GM21576 (cell line): ENCODE results near the gene GPBAR1.
"Not testable (repeated sequence)": the region's sequence is repeated elsewhere in the genome, so short reads cannot be mapped to it uniquely, and the experiment has no call there.

Experiments
- ATAC-seq: cut with Tn5 transposase; IDR thresholded peaks from one replicate; pipeline ENCODE4 v1.9.1; 2021; ENCODE audit warnings: mild to moderate bottlenecking, moderate library complexity; ENCODE audit not compliant: unreplicated experiment

The GPBAR1 gene

GRCh38 chr2:218305383-218305782 lies 44.6 kb downstream of the GPBAR1 start:
- no peak for ATAC-seq

DNA sequence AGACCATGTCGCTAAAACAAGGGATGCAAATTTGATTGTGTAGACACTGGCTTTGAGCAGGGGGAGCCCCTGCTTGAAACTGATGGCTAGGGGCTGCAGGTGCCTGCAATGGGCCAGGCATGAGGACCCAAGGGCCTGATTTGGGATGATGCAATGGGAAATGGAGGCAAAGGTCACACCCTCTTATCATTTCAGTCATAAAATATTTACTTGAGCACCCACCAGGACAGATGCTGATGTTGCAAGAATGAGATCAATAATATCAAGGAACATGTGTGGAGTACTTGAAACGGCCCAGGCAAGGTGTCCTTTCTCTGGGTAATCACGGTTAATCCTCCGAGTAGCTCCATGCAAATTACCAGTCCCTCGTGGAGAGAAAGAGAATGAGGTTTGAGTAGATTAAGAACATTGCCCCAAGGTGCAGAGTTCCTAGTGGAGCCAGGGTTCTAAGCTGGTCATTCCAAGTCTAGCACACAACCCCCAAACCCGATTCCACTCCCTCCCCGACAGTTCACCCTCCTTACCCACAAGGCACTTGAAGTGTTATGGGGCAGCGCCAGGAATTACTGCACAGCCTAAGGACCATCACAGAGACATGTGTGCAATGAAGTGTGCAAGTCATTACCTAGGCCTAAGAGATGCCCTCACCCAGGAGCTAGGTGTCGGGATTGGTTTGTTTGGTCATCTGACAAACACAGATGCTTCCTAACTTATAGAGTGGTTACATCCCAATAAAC lies 45.5 kb downstream of the GPBAR1 start:
- ATAC-seq = no peak

- no peak for ATAC-seq
Observed at GRCh38 chr2:218307415-218308090, 46.7 kb downstream of the GPBAR1 start.

- ATAC-seq = no peak
Observed at GRCh38 chr2:218310853-218311540, 50.2 kb downstream of the GPBAR1 start.

DNA sequence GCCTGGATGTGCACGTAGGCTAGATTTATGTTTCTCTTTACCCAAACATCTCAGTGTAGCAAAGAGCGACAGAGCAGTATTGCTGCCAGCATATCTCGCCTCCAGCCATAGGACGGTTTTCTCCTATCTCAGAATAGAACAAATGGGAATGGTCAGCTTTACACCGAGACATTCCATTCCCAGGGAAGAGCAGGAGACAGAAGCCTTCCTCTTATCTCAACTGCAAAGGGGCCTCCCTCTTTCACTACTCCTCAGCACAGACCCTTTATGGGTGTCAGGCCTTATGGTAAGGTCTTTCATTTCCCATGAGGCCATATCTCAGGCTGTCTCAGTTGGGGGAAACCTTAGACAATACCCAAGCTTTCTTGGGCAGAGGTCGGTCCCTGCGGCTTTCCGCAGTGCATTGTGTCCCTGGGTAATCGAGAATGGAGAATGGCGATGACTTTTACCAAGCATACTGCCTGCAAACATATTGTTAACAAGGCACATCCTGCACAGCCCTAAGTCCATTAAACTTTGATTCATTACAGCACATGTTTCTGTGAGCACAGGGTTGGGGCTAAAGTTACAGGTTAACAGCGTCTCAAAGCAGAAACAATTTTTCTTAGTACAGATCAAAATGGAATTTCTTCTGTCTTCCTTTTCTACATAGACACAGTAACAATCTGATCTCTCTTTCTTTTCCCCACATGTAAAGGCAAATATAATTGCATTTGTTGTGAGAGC lies 50.9 kb downstream of the GPBAR1 start:
- not testable (repeated sequence) for ATAC-seq

- no peak for ATAC-seq
Observed at GRCh38 chr2:218312267-218312756, 51.5 kb downstream of the GPBAR1 start.

GRCh38 chr2:218313356-218313755 lies 52.5 kb downstream of the GPBAR1 start:
- ATAC-seq = no peak
